ENCODE results near the gene TEKT3. TPM values are rescaled to one million over a fixed set of nuclear protein-coding genes. Genes with fewer than 3 reads are reported as not detected.

TEKT3 gene
- total and polyA plus RNA-seq, 9 of the 15 experiments (the other 6 are each of a cell fraction or from before 2014, with no cell fraction given), result not detected

- TF ChIP-seq PKNOX1 (IDR thresholded peaks at IDR 0.05), result peak; percentile 31; the same call in 1 of the 2 replicates
- 0 out of 2 replicates have a peak, but pooled peaks have one; percentile 35 for TF ChIP-seq SMAD4 (CRISPR knock-in tag; conservative IDR thresholded peaks at IDR 0.05)
- no peak for TF ChIP-seq TSC22D4 (tag; IDR thresholded peaks at IDR 0.05)
- TF ChIP-seq HNRNPL (IDR thresholded peaks at IDR 0.05; ENCODE audit: low read depth, low read length), result no peak
- TF ChIP-seq YY1 (IDR thresholded peaks at IDR 0.05; ENCODE audit: borderline replicate concordance in 1 of 3, control insufficient read depth in 1 of 3, extremely low read depth in 1 of 3, insufficient read depth in 3 of 3, insufficient read length in 1 of 3, insufficient replicate concordance in 2 of 3, low read depth in 1 of 3, low read length in 2 of 3), result peak in 1 of 3 experiments; percentile 18
- no peak for TF ChIP-seq ATF3 (IDR thresholded peaks at IDR 0.05)
- no peak for TF ChIP-seq ATF3 (CRISPR knock-in tag; conservative IDR thresholded peaks at IDR 0.05)
Measured at GRCh38 chr17:15380446-15380845, 39.0 kb upstream of the TEKT3 start (continued).

- POLR2A ChIA-PET, result no interaction called here
- FAIRE-seq, result no peak
- no TSS peak for BruUV-seq (replicated peaks)
- no peak for DNase-seq (ENCODE audit: extremely low read depth in 1 of 4, low spot score in 3 of 4)
- intact Hi-C loops (cut with micrococcal nuclease), result no loop called here
- H3K4me2 ChIP-seq (ENCODE audit: insufficient read depth, low read length), result no peak overlapping the region
- no peaks in the 10 kb centered on the region for H3K79me2 ChIP-seq (ENCODE audit: control insufficient read depth, insufficient read depth, low read length)
- CTCF ChIA-PET (ENCODE audit: low intra/inter-chr PET ratio), result no interaction called here
- H3K27ac ChIP-seq (ENCODE audit: extremely low read depth, low read depth, low read length), result no peak overlapping the region
- no peak overlapping the region for H3K9ac ChIP-seq (ENCODE audit: insufficient read depth in 1 of 2, low read depth in 2 of 2, low read length in 2 of 2)
- H2AFZ ChIP-seq (ENCODE audit: low read depth, low read length), result no peak overlapping the region
- H3K27me3 ChIP-seq (ENCODE audit: control insufficient read depth in 2 of 2, insufficient read depth in 2 of 2, low read length in 2 of 2), result peaks cover 0 to 17% of the 10 kb centered on the region in 2 experiments; a peak in 2 of 5 replicates
- peaks cover 0 to 3% of the 10 kb centered on the region in 2 experiments; a peak in 1 of 5 replicates for H3K4me1 ChIP-seq (replicated peaks in 1 of 2; ENCODE audit: control insufficient read depth in 2 of 2, insufficient read depth in 2 of 2, low read length in 2 of 2)
- no peaks in the 10 kb centered on the region; the same call in 1 of the 2 replicates for H3K9me3 ChIP-seq (replicated peaks; ENCODE audit: control insufficient read depth, insufficient read depth, low read depth, low read length)
- no peaks in the 10 kb centered on the region for H4K20me1 ChIP-seq (replicated peaks; ENCODE audit: control insufficient read depth, insufficient read depth, low read length)
- no peaks in the 10 kb centered on the region for H3K9me1 ChIP-seq (ENCODE audit: control insufficient read depth, insufficient read depth, low read length)
- ATAC-seq, result no peak
- no peaks in the 10 kb centered on the region for H3K36me3 ChIP-seq (ENCODE audit: control insufficient read depth, insufficient read depth, low read length)
- in situ Hi-C loops (cut with MboI), result no loop called here
- TF ChIP-seq THRA (IDR thresholded peaks at IDR 0.05) (no peak), MLX (CRISPR knock-in tag; conservative IDR thresholded peaks at IDR 0.05) (no peak), ATF1 (CRISPR knock-in tag; IDR thresholded peaks at IDR 0.05) (no peak), ATF1 (tag; IDR thresholded peaks at IDR 0.05) (no peak), FUS (optimal IDR thresholded peaks at IDR 0.05; ENCODE audit: low read depth, low read length) (no peak), RBM14 (IDR thresholded peaks at IDR 0.05; ENCODE audit: borderline replicate concordance, insufficient read depth, low read depth, low read length) (no peak), STAG1 (CRISPR knock-in tag; IDR thresholded peaks at IDR 0.05; ENCODE audit: borderline replicate concordance) (no peak), CCAR2 (IDR thresholded peaks at IDR 0.05; ENCODE audit: low read depth, low read length) (no peak), ETV1 (tag; conservative IDR thresholded peaks at IDR 0.05; ENCODE audit: low read depth) (no peak)
- 43% methylated on average over 4 of the region's 5 CpGs for WGBS (ENCODE audit: insufficient coverage, low coverage, missing lambda C conversion rate)
- H3K4me3 ChIP-seq, result no peak overlapping the region
Measured at GRCh38 chr17:15379659-15380058, 38.3 kb upstream of the TEKT3 start.

All from K562 (cell line).